Transverse colon (tissue), 4 donors: ENCODE results near the gene RACGAP1.

Experiments
- EP300 ChIP-seq: sonication (generic); formaldehyde crosslinking; IDR thresholded peaks from one replicate; pipeline ENCODE4 v1.6.1; 2017; ENCODE audit warnings: antibody characterized with exemption, low read depth
- POLR2AphosphoS5 ChIP-seq, 3 donors: sonication (generic); formaldehyde crosslinking; IDR thresholded peaks; one replicate each; pipeline ENCODE4 v1.6.1; 2016; ENCODE audit warnings: antibody characterized with exemption in 3 of 3
- TF ChIP-seq, protein P1 (sequence below), 5 experiments: fragments of 200-600 bp in 3 of 5; fragments of 450-650 bp in 2 of 5; sonication (generic) in 3 of 5; IDR thresholded peaks; 1 replicate in 2 of 5; 2 replicates in 3 of 5; pipeline ENCODE4 v1.5.1; 2016 to 2017; ENCODE audit warnings: antibody characterized with exemption in 5 of 5, inconsistent platforms in 3 of 5, mild to moderate bottlenecking in 2 of 5, moderate library complexity in 1 of 5

DNA sequence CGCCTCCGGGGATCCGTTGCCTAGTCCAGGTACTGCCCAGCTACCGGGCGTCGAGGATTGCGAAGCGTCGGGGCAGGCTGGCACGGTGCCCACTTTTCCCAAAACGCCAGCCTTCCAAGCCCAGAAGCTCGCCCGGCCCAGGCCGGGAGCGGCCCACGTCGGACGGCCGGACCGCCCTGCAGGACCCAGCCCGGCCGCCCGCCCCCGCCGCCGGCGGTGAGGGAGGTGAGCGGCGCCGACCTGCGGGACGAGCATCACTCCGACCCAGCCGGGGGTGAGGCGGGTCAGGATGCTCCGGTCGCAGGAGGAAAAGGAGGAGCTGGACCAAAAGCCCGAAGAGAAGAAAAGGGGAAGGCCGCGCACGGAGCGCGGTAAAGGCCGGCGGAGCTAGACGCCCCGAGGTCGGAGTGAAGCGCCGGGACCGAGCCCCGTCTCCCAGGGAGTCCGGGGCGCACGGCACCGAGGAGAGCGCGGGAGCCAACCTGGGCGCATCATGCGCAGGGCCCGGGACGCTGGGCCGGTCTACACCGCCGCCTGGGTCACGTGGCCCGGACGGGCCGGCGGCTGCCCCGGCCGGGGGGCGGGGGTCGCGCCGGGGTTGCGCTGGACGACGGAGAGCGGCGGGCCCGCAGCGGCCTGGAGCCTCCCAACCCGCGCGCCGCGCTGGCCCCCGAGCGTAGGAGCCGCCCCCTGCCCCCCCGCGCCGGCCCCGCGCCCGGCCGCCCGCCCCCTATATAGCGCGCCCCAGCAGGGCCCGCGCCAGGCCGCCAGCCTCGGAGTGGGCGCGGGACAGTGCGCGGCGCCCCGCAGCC is 64.0 kb downstream of the RACGAP1 start, which contains the start of gene AQP5:
- TF ChIP-seq EP300 (no peak), POLR2AphosphoS5 (IDR thresholded peaks at IDR 0.05) (no peak)
- TF ChIP-seq, protein P1, sequence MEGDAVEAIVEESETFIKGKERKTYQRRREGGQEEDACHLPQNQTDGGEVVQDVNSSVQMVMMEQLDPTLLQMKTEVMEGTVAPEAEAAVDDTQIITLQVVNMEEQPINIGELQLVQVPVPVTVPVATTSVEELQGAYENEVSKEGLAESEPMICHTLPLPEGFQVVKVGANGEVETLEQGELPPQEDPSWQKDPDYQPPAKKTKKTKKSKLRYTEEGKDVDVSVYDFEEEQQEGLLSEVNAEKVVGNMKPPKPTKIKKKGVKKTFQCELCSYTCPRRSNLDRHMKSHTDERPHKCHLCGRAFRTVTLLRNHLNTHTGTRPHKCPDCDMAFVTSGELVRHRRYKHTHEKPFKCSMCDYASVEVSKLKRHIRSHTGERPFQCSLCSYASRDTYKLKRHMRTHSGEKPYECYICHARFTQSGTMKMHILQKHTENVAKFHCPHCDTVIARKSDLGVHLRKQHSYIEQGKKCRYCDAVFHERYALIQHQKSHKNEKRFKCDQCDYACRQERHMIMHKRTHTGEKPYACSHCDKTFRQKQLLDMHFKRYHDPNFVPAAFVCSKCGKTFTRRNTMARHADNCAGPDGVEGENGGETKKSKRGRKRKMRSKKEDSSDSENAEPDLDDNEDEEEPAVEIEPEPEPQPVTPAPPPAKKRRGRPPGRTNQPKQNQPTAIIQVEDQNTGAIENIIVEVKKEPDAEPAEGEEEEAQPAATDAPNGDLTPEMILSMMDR (IDR thresholded peaks at IDR 0.05) = no peak
